Smooth muscle cell (in vitro differentiated cells): Measurements from ENCODE around the gene INTS14. TPM values are rescaled to one million over a fixed set of nuclear protein-coding genes. Genes with fewer than 3 reads are reported as not detected.
"Not testable (repeated sequence)": the region's sequence is repeated elsewhere in the genome, so short reads cannot be mapped to it uniquely, and the experiment has no call there.

Experiments
- DNase-seq: peaks from one replicate; lab custom pipeline; 2025; ENCODE audit not compliant: unreplicated experiment; lab: John Stamatoyannopoulos, UW
- H2AFZ ChIP-seq: fragments of 200-600 bp; sonication (generic); 2 replicates; pipeline ENCODE4 v1.6.0; 2016; ENCODE audit warnings: antibody characterized with exemption, low read depth, mild to moderate bottlenecking
- H3F3A ChIP-seq: fragments of 200-600 bp; sonication (generic); 2 replicates; pipeline ENCODE4 v1.6.0; 2017; ENCODE audit warnings: antibody characterized with exemption, low read depth
- H3K27ac ChIP-seq: fragments of 200-600 bp; sonication (generic); 2 replicates; pipeline ENCODE4 v1.5.1; 2016; ENCODE audit warnings: low read depth, mild to moderate bottlenecking
- H3K27me3 ChIP-seq: fragments of 200-600 bp; sonication (generic); 2 replicates; pipeline ENCODE4 v1.6.1; 2016; ENCODE audit warnings: low read depth, mild to moderate bottlenecking
- H3K36me3 ChIP-seq: fragments of 200-600 bp; sonication (generic); 2 replicates; pipeline ENCODE4 v1.5.1; 2016; ENCODE audit warnings: low read depth
- H3K4me1 ChIP-seq: fragments of 200-600 bp; sonication (generic); 2 replicates; pipeline ENCODE4 v1.5.1; 2016; ENCODE audit warnings: low read depth
- H3K4me2 ChIP-seq: fragments of 200-600 bp; sonication (generic); 2 replicates; pipeline ENCODE4 v1.6.0; 2016; ENCODE audit warnings: mild to moderate bottlenecking
- H3K4me3 ChIP-seq: fragments of 200-600 bp; sonication (generic); 2 replicates; pipeline ENCODE4 v1.5.1; 2016; ENCODE audit warnings: mild to moderate bottlenecking
- H3K79me2 ChIP-seq: fragments of 200-600 bp; sonication (generic); 2 replicates; pipeline ENCODE4 v1.6.0; 2016; ENCODE audit warnings: low read depth, mild to moderate bottlenecking
- H3K9ac ChIP-seq: fragments of 200-600 bp; sonication (generic); 2 replicates; pipeline ENCODE4 v1.6.0; 2016; ENCODE audit warnings: low read depth
- H3K9me3 ChIP-seq: fragments of 200-600 bp; sonication (generic); replicated peaks from 2 replicates; pipeline ENCODE4 v1.5.1; 2016; ENCODE audit warnings: low read depth
- H4K20me1 ChIP-seq: fragments of 200-600 bp; sonication (generic); 2 replicates; pipeline ENCODE4 v1.6.0; 2016; ENCODE audit warnings: low read depth
- CTCF ChIP-seq: fragments of 200-600 bp; sonication (generic); IDR thresholded peaks from 2 replicates; pipeline ENCODE4 v1.5.1; 2017; ENCODE audit warnings: borderline replicate concordance, mild to moderate bottlenecking, antibody characterized with exemption; ENCODE audit not compliant: insufficient read depth, poor library complexity, severe bottlenecking
- WGBS: methylation state at CpG from one replicate; pipeline ENCODE4 v1.1.7; 2016; ENCODE audit warnings: low lambda C conversion rate; 5-methylcytosine and 5-hydroxymethylcytosine counted together
- polyA plus RNA-seq: library from polyadenylated mRNA; unstranded; fragments of >200 nt; fragmentation: Nextera tagmentation; extraction: Ambion mirVana; gene quantifications from 2 replicates; pipeline ENCODE4 v1.2.1, GENCODE V29; 2016
- total RNA-seq: library from RNA; depleted of rRNA; stranded (reverse); fragments of >200 nt; gene quantifications from 2 replicates; pipeline ENCODE4 v1.2.3, GENCODE V29; 2014

The INTS14 gene
- total and polyA plus RNA-seq, 2 experiments from 2014 or later, result 18.3 to 22.5 TPM

- 94% methylated on average over 6 of the region's 6 CpGs for WGBS
- Histone ChIP-seq H3K9ac (no peak overlapping the region), H3K4me1 (no peaks in the 10 kb centered on the region), H3K9me3 (no peaks in the 10 kb centered on the region), H3K27me3 (no peaks in the 10 kb centered on the region), H2AFZ (no peak overlapping the region), H3K36me3 (no peaks in the 10 kb centered on the region), H3K79me2 (peaks cover 3% of the 10 kb centered on the region), H3K27ac (no peak overlapping the region), H4K20me1 (no peaks in the 10 kb centered on the region), H3K4me2 (no peak overlapping the region), H3K4me3 (no peak overlapping the region), H3F3A (no peaks in the 10 kb centered on the region)
- TF ChIP-seq CTCF, result no peak
- DNase-seq, result no peak
Observed at GRCh38 chr15:65558997-65559760, 51.8 kb downstream of the INTS14 start.

- Histone ChIP-seq H3K9ac (no peak overlapping the region), H3K27ac (no peak overlapping the region), H3K36me3 (no peaks in the 10 kb centered on the region), H3K4me3 (no peak overlapping the region), H4K20me1 (no peaks in the 10 kb centered on the region), H2AFZ (no peak overlapping the region), H3K4me1 (no peaks in the 10 kb centered on the region), H3K27me3 (no peaks in the 10 kb centered on the region), H3K9me3 (no peaks in the 10 kb centered on the region), H3K79me2 (peaks cover 3% of the 10 kb centered on the region), H3F3A (no peaks in the 10 kb centered on the region), H3K4me2 (no peak overlapping the region)
- 96% methylated on average over 5 of the region's 5 CpGs for WGBS
- no peak for TF ChIP-seq CTCF
- DNase-seq, result no peak
Observed at GRCh38 chr15:65558336-65558735, 52.6 kb downstream of the INTS14 start.

- no peak for TF ChIP-seq CTCF
- Histone ChIP-seq H3K9ac (no peak overlapping the region), H2AFZ (no peak overlapping the region), H3K36me3 (no peaks in the 10 kb centered on the region), H3K27me3 (no peaks in the 10 kb centered on the region), H3K9me3 (no peaks in the 10 kb centered on the region), H3K79me2 (peaks cover 3% of the 10 kb centered on the region), H3K4me3 (no peak overlapping the region), H3K4me1 (no peaks in the 10 kb centered on the region), H4K20me1 (peaks cover 4% of the 10 kb centered on the region), H3K27ac (no peak overlapping the region), H3F3A (no peaks in the 10 kb centered on the region), H3K4me2 (no peak overlapping the region)
- DNase-seq, result no peak
- 96% methylated on average over 7 of the region's 7 CpGs for WGBS
Observed at GRCh38 chr15:65556622-65557021, 54.3 kb downstream of the INTS14 start.

- WGBS, result 96% methylated on average over 3 of the region's 3 CpGs
- H3K36me3 ChIP-seq, result no peaks in the 10 kb centered on the region
- H3K27ac ChIP-seq, result no peak overlapping the region
- H3K4me1 ChIP-seq, result no peaks in the 10 kb centered on the region
- H3K4me3 ChIP-seq, result no peak overlapping the region
- H3K9me3 ChIP-seq, result no peaks in the 10 kb centered on the region
- H4K20me1 ChIP-seq, result peaks cover 32% of the 10 kb centered on the region
- H2AFZ ChIP-seq, result no peak overlapping the region
- H3K9ac ChIP-seq, result no peak overlapping the region
- H3F3A ChIP-seq, result no peaks in the 10 kb centered on the region
- H3K27me3 ChIP-seq, result no peaks in the 10 kb centered on the region
- no peak for TF ChIP-seq CTCF
- no peak overlapping the region for H3K4me2 ChIP-seq
- DNase-seq, result no peak
- H3K79me2 ChIP-seq, result peaks cover 4% of the 10 kb centered on the region
Observed at GRCh38 chr15:65553691-65554090, 57.2 kb downstream of the INTS14 start.

GRCh38 chr15:65552851-65553250 lies 58.1 kb downstream of the INTS14 start:
- H3F3A ChIP-seq, H3K4me2 ChIP-seq, H3K27me3 ChIP-seq, H3K9me3 ChIP-seq, H3K9ac ChIP-seq, H3K36me3 ChIP-seq, DNase-seq, H3K27ac ChIP-seq, H3K4me1 ChIP-seq, H3K4me3 ChIP-seq, H2AFZ ChIP-seq: not testable (repeated sequence)
- WGBS, result 97% methylated on average over 4 of the region's 6 CpGs
- Histone ChIP-seq H3K79me2 (peaks cover 13% of the 10 kb centered on the region), H4K20me1 (peaks cover 39% of the 10 kb centered on the region)
